Stimulated activated CD4-positive, alpha-beta T cell treated with anti-CD3 and anti-CD28 coated beads, Interleukin-15, amount 100 ng/mL, for 48 hours (primary cell): ENCODE results near the gene DNAI2.
"Not testable (repeated sequence)": the region's sequence is repeated elsewhere in the genome, so short reads cannot be mapped to it uniquely, and the experiment has no call there.

ENCODE experiments used
- DNase-seq, 2 donors: peaks; one replicate each; pipeline ENCODE4 v3.0.0-alpha.2; 2020; ENCODE audit warnings: low read depth in 2 of 2

Gene DNAI2

DNA sequence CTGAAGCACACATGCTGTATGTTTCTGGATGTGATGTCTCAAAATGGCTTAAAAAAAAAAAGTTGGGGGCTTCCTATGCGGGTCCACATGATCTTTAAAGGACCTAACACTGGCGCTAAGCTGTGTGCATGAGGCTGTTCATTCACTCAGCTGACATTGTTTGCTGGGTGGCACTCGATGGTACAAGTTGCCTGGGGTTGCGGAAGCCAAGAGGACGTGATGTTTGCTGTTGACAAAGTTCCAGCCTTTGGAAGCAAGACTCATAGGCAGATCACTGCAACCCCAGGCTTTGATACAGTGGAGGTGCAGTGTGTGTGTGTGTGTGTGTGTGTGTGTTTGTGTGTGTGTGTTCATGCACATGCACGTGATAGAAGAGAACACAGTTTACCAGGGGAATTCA is 29.5 kb upstream of the DNAI2 start:
- no peak for DNase-seq

DNA sequence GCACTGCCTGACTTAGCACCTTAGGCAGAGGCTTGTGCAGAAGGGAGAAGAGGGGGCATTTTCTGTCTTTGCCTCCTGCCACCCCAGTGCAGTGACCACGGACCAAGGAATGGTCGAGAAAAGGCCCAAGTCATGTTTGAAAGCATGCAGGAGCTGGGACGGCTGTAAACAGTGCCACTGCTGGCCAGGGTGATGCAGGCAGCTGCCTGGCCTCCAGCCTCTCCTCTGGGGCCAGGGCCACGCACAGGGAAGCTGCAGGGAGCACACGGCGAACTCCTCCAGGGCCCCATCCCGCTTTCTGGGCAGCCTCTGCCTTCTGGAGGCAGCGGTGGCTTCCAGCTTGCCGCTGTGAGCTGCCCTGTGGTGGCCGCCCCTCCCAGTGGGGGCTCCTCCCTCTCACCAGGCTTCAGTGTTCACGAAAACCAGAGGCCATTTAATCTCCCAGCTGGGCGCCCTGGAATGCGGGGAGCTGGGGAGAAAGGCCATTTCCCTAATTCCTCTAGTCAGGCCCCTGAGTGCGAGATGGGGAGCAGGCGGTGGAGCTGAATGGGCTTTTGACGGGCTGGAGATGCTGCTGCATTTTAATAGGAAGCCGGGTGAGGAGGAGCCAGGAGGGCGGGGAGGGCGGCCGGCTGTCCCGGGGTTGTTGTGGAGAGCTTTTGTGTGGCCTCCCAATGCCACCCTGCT is 28.7 kb upstream of the DNAI2 start:
- DNase-seq, result no peak

DNA sequence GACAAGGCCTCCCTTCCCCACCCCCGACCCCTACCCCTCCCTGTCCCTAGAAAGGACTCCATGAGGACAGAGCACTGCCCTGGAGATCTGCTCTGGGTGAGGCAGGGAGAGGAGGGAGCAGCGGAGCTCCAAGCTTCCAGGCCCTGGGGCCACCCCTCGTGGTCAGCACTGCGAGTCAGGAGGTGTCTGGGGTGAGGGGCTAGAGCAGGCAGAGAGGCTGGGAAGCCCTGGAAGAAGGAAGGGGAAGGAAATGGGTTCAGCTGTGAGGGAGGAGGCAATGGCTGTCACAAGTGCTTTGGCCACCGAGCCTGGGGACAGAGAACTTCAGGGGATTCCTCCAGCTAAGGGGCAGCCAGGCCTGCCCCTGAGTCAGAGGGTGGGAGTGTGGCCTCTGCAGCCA is 28.2 kb upstream of the DNAI2 start:
- DNase-seq, result no peak

DNA sequence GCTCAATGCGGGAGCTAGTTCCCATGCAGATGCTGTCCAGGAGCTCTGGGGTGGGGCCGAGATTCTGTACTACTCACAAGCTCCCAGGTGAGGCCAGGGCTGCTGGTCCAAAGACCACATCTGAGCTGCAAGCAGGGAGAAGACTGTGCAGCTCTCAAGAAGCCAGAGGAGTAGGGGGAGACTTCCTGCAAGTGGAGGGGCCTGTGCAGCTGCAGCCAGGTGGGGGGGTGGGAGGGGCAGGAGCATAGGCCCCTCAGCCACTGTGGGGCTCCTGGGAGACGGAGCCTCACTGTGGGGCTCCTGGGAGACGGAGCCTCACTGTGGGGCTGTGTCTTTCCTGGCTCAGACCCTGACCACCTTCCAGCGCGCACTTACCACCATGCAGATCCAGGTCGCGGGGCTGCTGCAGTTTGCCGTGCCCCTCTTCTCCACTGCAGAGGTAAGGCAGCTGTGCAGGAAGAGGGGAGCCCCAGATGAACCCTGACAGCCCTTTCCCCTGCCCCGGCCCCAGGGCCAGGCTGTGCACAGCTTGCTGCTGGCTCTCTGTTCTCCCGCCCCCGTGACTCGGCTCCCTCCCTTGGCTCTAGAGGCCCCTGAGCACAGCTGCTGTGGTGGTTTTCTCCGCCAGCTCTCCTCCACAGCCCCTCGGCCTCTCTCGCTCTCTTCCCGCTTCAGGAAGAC is 24.3 kb upstream of the DNAI2 start:
- DNase-seq, result no peak

DNA sequence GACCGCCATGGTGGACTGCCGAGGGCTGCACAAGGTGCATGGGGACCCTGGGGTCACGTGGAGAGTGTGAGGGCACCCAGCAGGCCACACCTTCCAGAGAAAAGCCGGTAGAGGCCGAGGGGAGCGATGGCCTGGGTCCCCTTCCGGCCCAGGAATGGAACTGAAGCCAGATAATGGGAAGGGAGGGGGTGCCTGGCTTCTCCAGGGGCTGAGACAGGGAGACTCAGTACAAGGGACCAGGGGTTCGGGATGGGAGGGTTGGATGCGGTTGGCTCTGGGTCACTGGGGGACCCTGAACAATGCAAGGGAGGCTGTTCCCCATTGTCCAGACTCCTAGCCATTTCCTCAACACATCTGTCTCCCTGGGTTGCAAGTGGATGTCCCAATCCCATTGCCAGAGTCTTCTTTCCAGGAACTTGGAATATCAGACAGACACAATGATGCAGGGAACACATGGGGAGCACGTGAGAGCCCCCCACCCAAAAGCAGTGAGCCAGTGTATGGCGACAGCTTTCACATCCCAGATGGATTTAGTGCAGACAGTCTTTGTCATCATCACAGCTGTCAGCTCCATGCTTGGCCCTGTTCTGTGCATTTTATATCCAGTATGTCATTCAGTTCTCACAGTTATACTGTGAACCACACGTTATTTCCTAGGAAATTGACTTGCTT is 23.6 kb upstream of the DNAI2 start:
- DNase-seq, result no peak

DNA sequence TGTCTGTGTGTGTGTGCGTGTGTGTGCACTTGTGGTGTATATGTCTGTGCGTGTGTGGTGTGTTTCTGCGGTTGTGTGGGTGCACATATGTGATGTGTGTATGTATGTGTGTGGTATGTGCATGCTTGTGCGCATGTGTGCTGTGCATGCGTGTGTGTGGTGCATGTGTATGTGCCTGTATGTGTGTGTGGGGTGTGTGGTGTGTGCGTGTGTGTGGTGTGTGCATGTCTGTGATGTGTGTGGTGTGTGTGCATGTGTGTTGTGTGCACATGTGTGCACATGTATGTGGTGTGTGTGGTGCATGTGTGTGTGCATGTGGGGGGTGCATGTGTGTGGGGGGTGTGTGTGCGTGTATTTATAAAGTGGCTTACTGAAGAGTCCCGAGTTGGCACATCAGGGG is 23.0 kb upstream of the DNAI2 start:
- no peak for DNase-seq

DNA sequence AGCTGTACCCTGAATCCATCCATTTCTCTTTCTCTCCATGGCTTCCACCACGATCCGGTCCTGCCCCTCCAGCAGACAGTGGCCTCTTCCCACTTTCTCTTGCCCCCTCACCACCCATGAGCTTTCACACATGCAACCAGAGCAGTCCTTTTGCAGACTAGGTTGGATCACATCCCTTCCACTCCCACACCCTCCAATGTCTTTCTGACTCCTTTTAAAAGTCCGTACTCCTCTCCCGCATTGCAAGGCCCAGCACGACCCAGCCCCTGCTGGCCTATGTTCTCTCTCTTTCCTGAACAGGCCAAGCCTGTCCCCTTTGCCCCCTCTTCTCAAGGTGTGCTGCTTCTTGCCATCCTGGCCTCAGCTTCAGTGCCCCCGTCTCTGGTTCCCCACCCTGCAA is 22.5 kb upstream of the DNAI2 start:
- no peak for DNase-seq

DNA sequence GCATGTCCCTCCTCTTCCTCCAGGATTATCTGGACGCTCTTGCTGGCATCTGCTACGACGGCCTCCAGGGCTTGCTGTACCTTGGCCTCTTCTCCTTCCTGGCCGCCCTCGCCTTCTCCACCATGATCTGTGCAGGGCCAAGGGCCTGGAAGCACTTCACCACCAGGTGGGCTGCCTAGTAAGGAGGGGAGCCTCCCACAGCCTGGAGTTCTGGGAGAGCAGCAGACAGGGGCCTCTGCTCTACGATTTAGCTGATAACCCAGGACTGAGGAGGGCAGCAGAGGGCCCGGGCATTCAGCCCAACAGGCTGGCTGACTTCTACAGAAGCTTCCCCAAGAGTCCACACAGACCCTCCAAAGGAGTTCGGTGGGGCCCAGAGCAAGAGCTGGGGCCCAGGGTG is 21.8 kb upstream of the DNAI2 start:
- DNase-seq, result no peak

DNA sequence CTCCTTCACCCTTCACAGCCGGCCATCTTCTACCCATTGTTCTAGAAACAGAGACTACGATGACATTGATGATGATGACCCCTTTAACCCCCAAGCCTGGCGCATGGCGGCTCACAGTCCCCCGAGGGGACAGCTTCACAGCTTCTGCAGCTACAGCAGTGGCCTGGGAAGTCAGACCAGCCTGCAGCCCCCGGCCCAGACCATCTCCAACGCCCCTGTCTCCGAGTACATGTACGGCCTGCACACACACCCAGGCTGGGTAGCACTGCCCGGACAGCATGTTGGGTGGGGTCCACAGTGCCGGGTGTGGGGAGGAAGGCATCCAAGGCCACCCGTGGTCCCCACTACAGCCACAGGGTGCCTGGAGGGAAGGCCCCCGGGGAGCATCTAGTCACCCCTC is 21.0 kb upstream of the DNAI2 start:
- DNase-seq, result no peak

DNA sequence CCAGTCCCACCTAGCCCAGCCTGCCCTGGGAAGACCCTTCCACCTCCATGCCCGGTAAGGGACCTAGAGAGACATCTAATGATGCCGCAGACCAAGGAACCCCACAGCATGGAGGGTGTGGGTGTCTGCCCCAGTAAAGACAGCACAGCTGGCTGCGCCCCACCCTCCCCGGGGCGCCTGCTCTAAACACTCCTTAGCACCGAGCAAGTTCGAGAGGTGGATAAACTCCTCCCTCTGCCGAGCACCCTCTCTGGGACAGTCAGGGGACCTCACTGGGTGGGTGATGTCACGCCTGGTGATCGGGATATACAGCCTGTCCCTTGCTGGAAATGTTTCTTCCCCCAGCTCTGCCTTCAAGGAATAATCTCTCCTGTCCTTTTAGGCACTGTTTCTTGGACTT is 16.7 kb upstream of the DNAI2 start:
- no peak for DNase-seq

DNA sequence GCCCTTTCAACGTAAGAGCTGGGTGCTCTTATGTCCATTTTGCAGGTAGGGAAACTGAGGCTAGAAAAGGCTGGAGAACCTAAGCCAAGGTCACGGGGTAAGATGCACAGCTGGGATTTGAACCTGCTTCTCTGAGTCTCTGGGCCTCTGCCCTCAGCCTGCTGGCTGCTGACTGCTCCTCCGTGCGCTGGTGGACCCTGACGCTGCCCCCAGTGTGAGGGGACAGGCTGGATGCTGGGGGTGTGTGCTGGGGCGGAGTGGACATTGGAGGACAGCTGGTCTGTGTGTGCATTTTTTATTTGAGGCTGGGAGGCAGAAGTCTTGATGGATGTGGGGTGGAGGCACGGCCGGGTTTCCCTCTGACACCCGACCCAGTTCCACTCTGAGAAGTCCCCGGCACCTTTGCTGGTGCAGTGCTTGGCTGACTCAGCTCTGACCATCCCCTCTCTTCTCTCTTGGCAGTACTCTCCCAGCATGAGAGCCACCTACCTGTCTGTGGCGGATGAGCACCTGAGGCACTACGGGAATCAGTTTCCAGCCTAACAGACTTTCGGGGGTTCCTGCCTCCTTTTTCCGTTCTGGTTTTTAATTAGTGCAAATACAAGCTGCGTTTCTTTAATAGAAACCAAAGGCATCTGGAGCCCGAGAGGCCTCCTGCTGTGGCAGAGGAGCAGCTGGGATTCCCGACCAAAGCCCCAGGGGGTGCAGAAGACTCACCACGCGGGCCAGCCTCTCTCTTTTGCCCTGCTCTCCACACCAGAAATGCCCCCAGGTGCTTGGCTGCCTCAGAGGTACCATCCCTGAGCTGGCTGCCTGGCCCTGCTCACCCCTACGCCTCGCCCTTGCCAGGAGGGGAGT is 14.1 kb upstream of the DNAI2 start:
- no peak for DNase-seq

DNA sequence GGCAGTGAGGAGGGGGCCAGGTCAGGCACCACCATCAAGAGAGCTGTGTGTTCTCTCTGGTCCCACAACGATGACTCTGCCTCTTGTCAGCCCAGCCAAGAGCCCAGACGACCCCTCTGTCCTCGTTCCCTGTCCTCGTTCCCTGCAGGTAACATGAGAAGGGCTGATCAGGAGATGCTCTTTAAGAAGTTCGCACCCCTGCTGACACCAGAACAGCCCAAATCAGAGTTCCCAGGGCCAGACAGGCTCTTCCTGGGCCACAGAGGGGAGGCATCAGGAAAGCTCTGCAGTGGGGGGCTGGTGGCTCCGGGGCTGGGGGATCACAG is 13.5 kb upstream of the DNAI2 start:
- DNase-seq, result no peak

DNA sequence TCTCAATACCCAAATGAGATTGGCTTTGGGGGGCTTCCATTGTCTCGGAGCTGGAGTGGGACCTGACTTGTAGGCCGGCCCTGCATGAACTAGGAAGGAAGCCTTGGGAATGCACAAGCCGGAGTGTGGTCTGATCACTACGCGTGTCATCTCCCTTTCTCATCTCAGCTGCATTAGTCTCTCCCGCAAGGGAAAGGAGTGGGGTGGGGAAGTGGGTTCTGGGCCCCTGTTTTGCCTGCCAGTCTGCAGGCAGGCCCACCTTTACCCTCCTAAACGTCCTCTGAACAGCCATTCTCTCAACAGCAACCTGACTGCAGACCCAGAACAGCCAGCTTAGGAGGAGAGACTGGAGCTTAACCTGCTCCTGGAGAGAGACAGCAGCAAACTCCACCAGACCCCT is 11.4 kb upstream of the DNAI2 start:
- no peak for DNase-seq

DNA sequence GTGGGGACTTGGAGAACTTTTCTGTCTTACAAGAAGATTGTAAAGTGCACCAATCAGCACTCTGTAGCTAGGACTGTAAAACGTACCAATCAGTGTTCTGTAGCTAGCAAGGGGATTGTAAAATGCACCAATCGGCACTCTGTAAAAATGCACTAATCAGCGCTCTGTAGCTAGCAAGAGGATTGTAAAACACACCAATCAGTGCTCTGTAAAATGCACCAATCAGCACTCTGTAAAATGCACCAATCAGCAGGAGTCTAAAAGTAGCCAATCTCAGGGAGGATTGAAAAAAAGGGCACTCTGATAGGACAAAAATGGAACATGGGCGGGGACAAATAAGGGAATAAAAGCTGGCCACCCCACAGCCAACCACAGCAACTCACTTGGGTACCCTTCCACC is 7.0 kb upstream of the DNAI2 start:
- DNase-seq, result not testable (repeated sequence)

DNA sequence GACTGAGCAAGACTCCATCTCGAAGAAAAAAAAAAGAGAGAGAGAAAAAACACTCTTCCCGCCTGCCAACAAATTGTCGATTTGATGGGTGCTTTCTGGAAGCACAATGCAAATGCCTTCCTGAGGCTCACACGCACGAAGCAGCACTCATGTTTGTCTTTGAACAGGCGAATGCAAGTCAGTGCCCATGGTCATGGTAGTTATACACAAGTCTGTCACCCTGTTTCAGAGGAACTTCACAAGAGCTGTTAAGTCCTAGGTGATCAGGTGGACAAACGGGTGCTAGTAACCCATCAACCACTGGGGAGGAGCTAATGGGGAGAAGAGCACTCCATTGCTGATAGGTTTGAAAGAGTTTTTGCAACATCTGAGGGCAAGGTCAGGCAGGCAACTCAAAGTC is 6.5 kb upstream of the DNAI2 start:
- DNase-seq, result no peak

DNA sequence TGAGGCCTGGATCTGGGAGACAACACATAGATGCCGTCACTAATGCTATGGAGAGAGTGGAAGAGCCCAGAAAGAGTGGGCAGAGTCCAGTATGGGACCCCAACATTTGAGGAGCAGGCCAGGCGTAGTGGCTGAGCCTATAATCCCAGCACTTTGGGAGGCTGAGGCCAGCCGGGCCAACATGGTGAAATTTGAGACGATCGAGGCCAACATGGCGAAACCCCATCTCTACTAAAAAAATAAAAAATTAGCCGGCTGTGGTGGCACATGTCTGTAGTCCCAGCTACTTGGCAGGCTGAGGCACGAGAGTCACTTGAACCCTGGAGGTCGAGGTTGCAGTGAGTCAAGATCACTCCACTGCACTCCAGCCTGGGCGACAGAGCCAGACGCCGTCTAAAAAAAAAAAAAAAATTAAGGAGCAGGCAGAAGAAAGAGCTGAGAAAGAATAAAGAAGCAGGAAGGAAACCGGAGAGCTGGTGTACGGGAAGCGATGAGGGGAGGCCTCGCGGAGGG is 6.0 kb upstream of the DNAI2 start:
- no peak for DNase-seq

DNA sequence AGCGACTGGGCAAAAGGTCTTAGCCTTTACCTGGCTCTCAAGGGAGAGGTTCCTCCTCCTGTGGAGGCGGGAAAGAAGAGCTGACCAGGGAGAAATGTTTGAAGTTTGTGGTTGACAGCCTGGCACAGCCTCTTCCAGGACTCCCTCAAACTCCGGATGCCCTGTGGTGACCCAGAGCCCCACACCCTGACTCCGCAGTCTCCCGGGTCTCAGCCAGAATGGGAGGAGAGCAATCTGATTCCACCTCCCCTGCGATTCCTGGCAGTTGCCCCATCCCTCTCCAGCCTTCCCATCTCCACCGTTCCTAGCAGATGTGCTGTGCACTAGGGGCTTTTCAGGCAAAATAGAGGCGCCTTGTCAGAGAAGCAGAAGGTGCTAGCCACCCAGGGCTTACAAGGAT is 5.5 kb upstream of the DNAI2 start:
- DNase-seq, result no peak

DNA sequence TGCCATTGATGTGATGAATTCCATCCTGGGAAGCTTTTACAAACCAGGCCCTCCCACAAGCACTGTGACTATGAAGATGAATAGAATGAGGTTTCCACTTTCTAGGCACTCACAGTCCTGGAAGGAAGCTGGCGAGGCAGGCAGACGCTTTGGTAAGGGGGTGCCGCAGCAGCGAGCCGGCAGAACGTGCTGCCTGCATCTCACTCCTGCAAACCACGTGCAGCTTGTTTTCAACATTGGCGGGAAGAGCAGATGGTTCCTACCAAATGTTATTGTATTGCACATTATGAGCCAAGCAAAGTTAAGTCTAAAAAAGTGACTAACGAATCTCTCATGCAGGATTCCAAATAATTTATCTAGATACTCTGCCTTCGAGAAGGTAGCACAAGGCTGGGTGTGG is 3.7 kb upstream of the DNAI2 start:
- DNase-seq, result no peak

DNA sequence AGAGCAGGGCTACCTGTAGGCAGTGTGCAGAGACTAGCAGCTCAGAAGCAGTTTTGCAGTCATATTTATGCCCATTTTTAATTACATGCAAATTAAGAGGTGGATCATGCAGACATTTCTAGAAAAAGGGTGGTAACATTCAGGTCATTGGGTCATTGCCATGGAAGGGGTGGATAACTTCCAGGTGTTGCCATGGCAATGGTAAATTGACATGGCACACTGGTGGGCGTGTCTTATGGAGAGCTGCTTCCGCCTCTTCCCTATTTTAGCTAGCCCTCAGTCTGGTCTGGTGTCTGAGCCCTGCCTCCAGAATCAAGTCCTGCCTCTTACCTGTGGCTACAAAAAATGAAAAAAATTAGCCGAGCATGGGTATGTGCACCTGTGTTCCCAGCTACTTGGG is 2.8 kb upstream of the DNAI2 start:
- DNase-seq, result no peak

DNA sequence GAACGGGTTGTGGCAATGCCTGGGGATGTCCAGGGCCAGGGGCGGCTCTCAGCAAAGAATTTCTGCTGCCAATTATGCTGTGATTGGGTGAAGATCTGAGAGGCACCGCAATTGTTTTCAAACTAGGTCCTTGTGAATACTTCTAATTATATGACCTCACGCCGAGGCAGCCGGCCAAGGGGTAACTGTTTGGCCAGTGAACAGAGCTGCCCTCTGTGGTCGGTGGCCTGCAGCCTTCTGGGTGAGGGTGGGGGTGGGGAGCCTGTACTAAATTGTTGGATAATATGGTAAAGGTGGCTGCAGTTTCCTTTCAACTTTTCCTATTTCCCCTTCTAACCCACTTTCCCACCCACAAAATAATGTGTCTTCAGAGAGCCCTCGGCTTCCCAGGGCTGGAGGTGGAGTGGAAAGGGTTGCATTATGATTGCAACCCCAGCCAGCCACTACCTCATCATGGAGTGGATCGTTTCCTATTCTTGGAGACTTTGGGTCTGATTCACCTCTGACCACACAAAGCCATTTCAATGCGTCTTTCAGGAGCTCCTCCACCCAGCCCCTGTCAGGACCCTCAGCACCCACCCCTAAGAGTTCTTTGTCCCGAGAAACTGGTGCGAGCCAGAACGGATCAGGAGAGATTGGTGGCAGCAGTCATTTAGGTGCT is 2.0 kb upstream of the DNAI2 start:
- DNase-seq, result no peak

DNA sequence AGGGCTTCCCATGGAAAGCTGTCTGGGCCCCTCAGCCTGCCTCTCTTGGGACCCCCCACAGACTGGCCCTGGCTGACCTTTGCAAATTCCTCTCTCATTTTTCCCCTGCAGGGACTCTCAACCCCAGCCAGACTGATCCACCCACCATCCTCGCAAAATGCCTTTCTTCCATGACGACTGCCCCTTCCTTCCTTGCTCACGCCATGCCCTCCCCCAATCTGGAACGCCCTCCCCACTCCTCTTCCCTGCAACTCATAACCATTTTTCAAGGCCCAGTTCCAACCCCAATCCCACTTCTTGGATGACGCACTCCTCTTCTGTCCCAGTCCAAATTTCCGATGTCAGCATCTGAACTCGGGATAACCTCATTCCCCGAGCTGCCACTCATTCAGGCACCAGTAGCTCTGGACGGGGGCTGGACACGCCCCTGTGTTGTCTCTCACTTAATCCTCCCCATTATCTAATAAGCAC is 1.3 kb upstream of the DNAI2 start:
- no peak for DNase-seq
